Central memory CD8-positive, alpha-beta T cell (primary cell): ENCODE data around the gene LSP1.

Experiments used
- ATAC-seq: fragments of 150-1000 bp; cut with Tn5 transposase; replicated peaks from 2 replicates; pipeline ENCODE4 v1.10.0; 2022; ENCODE audit warnings: mild to moderate bottlenecking, moderate FRiP score, moderate number of reproducible peaks; ENCODE audit not compliant: poor library complexity, severe bottlenecking; ENCODE audit errors: extremely low read depth
- DNase-seq, 2 donors: peaks; one replicate each; pipeline ENCODE4 v3.0.0; 2021; ENCODE audit warnings: low spot score in 2 of 2
- H3K27ac Mint-ChIP-seq: one replicate; pipeline ENCODE4 v1.8.0; 2022; ENCODE audit warnings: low read depth, mild to moderate bottlenecking, moderate library complexity, mixed read lengths
- H3K27me3 Mint-ChIP-seq: one replicate; pipeline ENCODE4 v1.8.0; 2022; ENCODE audit warnings: mixed read lengths
- H3K36me3 Mint-ChIP-seq: one replicate; pipeline ENCODE4 v1.8.0; 2022; ENCODE audit warnings: mild to moderate bottlenecking, moderate library complexity, mixed read lengths; ENCODE audit not compliant: insufficient read depth
- H3K4me1 Mint-ChIP-seq: one replicate; pipeline ENCODE4 v1.8.0; 2022; ENCODE audit warnings: mixed read lengths
- H3K4me3 Mint-ChIP-seq: one replicate; pipeline ENCODE4 v1.8.0; 2022; ENCODE audit warnings: mild to moderate bottlenecking, moderate library complexity, mixed read lengths
- H3K9me3 Mint-ChIP-seq: one replicate; pipeline ENCODE4 v1.8.0; 2022; ENCODE audit warnings: mixed read lengths

LSP1 gene

DNA sequence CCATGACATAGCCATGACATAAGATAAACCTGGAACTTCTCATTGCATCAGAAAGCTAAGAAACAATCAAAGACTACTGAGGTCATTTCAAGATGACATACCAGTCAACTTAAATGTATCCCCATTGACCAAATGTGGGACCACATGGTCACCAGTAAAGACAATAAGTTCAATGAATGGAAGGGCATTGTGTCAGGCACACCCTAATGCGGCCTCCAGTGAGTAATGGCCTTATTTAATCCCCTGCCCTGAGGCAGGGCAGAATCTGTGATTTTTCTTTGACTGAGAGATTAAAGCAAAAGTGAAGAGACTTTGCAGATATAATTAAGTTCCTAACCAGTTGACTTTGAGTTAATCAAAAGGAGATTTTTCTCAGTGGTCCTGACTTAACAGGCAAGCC is 35.4 kb upstream of the LSP1 start:
- Mint-ChIP-seq H3K4me3 (no peak overlapping the region), H3K9me3 (no peaks in the 10 kb centered on the region), H3K27ac (no peak overlapping the region), H3K36me3 (no peaks in the 10 kb centered on the region), H3K27me3 (peaks cover 8% of the 10 kb centered on the region), H3K4me1 (no peaks in the 10 kb centered on the region)
- no peak for ATAC-seq
- DNase-seq: no peak

GRCh38 chr11:1819074-1819473 is 33.8 kb upstream of the LSP1 start:
- Mint-ChIP-seq H3K27me3 (no peaks in the 10 kb centered on the region), H3K27ac (no peak overlapping the region), H3K4me1 (no peaks in the 10 kb centered on the region), H3K4me3 (no peak overlapping the region), H3K9me3 (no peaks in the 10 kb centered on the region), H3K36me3 (no peaks in the 10 kb centered on the region)
- ATAC-seq: no peak
- DNase-seq: no peak

DNA sequence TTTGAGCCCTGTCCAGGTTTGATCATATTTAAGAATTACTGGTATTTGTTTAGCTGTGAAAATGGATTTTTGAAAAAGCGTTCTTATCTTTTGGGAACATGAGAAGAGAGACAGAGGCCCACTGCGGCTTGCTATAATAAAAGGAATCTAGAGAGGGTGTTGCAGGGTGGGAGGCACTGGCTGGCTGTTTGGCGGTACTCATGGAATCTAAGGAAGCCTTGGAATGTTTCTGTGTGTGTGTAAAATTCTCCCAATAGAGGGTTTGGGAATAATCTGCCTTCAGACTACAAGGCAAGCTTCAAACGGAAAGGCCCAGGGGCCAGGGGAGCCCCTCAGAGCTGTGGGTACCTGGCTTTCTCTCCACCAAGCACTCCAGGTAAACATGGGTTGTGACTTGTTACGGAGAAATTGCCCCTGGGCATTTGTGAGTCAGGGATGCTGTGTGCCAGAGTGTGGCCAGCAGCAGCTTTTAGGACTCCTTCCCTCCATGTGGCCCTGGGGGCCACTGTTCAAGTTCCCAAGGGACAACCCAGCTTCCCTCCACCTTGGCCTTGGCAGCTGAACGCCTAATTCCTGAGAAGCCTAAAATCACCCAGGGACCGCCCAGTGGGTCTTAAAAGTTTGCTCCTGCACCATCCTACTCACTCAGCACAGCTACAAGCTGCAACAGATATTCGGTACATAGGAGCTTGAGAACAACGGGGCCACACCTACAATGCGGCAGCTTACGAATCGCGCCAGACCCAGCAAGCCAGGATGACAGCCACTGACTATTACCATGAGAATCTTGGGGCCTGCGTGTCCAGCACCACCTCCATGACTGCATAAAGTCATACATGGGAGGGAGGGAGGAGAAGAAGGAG is 32.2 kb upstream of the LSP1 start:
- Mint-ChIP-seq H3K4me3 (no peak overlapping the region), H3K27me3 (no peaks in the 10 kb centered on the region), H3K36me3 (no peaks in the 10 kb centered on the region), H3K27ac (no peak overlapping the region), H3K9me3 (no peaks in the 10 kb centered on the region), H3K4me1 (no peaks in the 10 kb centered on the region)
- DNase-seq (no peak), ATAC-seq (no peak)

GRCh38 chr11:1821562-1821961 is 31.3 kb upstream of the LSP1 start:
- Mint-ChIP-seq H3K36me3 (no peaks in the 10 kb centered on the region), H3K4me1 (no peaks in the 10 kb centered on the region)

DNA sequence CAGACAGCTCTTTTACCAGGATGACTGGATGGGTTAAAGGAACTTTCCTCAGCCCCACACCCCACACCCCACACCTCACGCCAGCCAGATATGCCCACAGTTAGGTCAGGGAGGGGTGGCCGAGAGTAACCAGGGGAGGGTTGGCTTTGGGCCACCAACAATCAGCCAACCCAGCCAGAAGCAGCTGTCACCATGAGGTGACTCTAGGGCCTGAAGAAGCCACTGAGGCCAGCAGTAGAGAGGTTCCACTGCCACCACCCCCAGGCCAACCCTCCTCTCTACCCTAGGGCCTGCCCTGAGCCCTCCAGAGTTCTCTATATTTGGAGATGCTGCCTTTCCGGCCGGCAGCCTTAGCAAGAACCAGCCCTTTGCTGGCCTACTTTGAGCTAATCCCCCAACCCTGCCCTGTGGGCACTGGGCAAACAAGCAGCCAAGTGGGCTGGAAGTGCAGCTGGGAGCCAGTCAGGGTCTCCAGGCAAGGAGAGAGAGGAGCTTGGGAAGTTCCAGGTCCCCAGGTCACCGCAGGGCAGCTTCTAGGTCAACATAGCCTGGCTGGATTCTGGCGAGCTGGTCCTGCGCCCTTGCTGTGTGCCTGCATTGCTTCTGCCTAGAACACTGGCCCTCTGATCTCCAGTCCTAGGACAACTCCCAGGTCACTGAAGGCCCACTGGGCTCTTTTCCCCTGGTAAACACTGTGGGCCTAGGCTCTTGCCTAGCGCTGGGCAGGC is 30.1 kb upstream of the LSP1 start:
- Mint-ChIP-seq H3K36me3 (no peaks in the 10 kb centered on the region), H3K4me3 (no peak overlapping the region), H3K27ac (no peak overlapping the region), H3K27me3 (peaks cover 7% of the 10 kb centered on the region), H3K4me1 (no peaks in the 10 kb centered on the region), H3K9me3 (no peaks in the 10 kb centered on the region)
- no peak for DNase-seq
- ATAC-seq: no peak

More at GRCh38 chr11:1821562-1821961, 31.3 kb upstream of the LSP1 start:
- H3K27me3 Mint-ChIP-seq: no peaks in the 10 kb centered on the region
- ATAC-seq (no peak), DNase-seq (no peak)
- H3K9me3 Mint-ChIP-seq: no peaks in the 10 kb centered on the region
- H3K4me3 Mint-ChIP-seq: no peak overlapping the region
- H3K27ac Mint-ChIP-seq: no peak overlapping the region

DNA sequence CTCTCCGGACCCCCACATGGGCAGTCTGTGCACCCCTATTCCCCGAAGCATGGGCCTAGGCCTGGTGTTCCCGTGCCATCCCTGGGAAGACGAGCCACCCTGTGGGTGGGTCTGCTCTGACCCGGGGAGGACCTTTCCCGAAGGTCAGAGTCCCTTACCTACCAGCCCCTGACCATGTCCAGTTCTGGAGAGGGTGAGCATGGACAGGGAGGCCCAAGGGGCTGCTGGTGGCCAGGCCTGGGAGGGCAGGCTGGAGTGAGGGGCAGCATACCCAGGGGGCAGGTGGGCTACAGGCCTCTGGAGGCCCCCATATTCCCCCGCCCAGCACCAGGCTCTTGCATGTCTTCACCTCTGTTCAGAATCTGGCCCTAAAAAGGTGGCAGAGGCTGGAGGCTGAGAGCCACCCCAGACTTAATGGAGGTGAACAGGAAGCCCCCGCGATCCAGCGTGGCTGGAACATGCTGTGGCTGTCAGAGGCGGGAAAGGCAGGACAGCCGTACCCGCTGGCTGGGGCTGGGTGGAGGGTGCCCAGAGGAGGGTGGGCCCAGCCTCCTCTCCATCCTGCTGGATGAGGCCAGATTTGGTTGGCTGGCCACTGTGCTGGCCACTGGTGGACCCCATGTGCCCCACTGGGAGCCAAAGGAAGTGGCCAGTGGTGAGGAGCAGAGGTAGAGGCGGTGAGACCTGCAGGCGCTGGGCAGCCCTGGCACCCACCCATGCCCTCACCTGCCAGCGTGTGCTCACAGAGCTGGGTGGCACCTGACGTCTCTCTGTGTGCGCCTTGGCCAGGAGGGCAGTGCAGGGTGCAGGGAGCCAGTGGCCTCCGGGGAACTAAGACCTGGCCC is 29.3 kb upstream of the LSP1 start:
- DNase-seq (no peak), ATAC-seq (no peak)
- Mint-ChIP-seq H3K27ac (no peak overlapping the region), H3K27me3 (peaks cover 14% of the 10 kb centered on the region), H3K9me3 (no peaks in the 10 kb centered on the region), H3K36me3 (no peaks in the 10 kb centered on the region), H3K4me3 (no peak overlapping the region), H3K4me1 (no peaks in the 10 kb centered on the region)

GRCh38 chr11:1824221-1825038 is 28.5 kb upstream of the LSP1 start:
- ATAC-seq: no peak
- no peaks in the 10 kb centered on the region for H3K36me3 Mint-ChIP-seq
- H3K27ac Mint-ChIP-seq: no peak overlapping the region
- peaks cover 22% of the 10 kb centered on the region for H3K27me3 Mint-ChIP-seq
- H3K9me3 Mint-ChIP-seq: no peaks in the 10 kb centered on the region
- no peak overlapping the region for H3K4me3 Mint-ChIP-seq
- no peak for DNase-seq
- H3K4me1 Mint-ChIP-seq: no peaks in the 10 kb centered on the region

- no peak overlapping the region for H3K27ac Mint-ChIP-seq
- peaks cover 22% of the 10 kb centered on the region for H3K27me3 Mint-ChIP-seq
- no peaks in the 10 kb centered on the region for H3K36me3 Mint-ChIP-seq
- ATAC-seq (no peak), DNase-seq (no peak)
- H3K4me1 Mint-ChIP-seq: no peaks in the 10 kb centered on the region
- no peak overlapping the region for H3K4me3 Mint-ChIP-seq
- no peaks in the 10 kb centered on the region for H3K9me3 Mint-ChIP-seq
Observed at GRCh38 chr11:1825039-1825740, 27.7 kb upstream of the LSP1 start.

DNA sequence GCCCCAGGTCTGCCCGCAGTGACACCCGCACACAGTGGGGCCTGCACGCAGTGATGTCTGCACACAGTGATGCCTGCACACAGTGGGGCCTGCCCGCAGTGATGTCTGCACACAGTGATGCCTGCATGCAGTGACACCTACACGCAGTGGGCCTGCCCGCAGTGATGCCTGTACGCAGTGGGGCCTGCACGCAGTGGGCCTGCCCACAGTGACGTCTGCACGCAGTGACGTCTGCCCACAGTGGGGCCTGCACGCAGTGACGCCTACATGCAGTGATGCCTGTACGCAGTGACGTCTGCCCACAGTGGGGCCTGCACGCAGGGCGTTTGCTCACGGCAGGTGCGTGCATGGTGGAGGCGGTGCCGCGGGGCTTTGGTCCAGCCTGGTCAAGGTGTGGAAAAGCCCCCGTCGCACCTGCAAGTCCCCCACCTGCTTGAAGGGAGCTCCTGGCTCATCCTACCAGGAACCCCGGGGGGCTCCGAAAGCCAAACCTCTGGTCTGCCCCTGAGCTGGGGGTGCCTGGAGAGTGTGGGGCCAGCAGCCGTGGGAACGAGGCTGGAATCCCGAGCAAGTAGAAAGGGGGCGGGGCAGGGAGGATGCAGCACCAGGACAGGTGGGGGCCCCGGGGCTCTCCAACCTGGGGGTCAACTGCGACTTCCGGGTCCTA is 27.0 kb upstream of the LSP1 start:
- Mint-ChIP-seq H3K4me1 (no peaks in the 10 kb centered on the region), H3K27ac (no peak overlapping the region), H3K27me3 (peaks cover 22% of the 10 kb centered on the region), H3K36me3 (no peaks in the 10 kb centered on the region), H3K4me3 (no peak overlapping the region), H3K9me3 (no peaks in the 10 kb centered on the region)
- no peak for ATAC-seq
- DNase-seq: no peak

DNA sequence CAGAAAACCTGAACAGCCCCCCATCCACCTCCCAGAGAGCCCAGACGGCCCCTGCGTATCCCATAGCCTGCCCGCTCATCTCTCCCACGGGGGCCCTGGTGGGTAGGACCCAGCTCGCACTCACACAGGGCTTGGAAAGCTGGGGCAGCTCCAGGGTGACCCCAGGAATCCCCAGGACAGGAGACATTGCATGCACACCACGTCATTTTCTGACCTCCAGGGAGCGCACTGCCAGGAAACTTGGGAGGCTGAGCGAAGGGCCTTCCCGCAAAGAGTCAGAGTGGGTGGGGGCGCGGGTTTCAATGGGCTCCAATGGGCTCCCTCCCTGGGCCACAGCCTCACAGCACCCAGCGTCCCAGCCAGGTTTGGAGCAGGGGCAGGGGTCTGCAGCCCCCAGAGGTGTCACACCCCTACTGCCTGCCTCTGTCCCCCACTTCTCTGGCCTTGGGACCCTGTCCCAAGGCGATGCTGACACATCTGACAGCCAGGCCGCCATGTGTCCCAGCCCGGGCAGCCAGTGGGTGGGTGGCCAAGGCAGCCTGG is 26.3 kb upstream of the LSP1 start:
- Mint-ChIP-seq H3K27me3 (peaks cover 24% of the 10 kb centered on the region), H3K27ac (no peak overlapping the region), H3K9me3 (no peaks in the 10 kb centered on the region), H3K4me1 (no peaks in the 10 kb centered on the region), H3K36me3 (no peaks in the 10 kb centered on the region), H3K4me3 (no peak overlapping the region)
- DNase-seq (no peak), ATAC-seq (no peak)
